ENCODE measurements around the gene EVI2A. TPM values are rescaled to one million over a fixed set of nuclear protein-coding genes. Genes with fewer than 3 reads are reported as not detected.
"Not testable (repeated sequence)": the region's sequence is repeated elsewhere in the genome, so short reads cannot be mapped to it uniquely, and the experiment has no call there.

Gene EVI2A
- total RNA-seq, 1 experiment from 2014 or later: not detected

DNA sequence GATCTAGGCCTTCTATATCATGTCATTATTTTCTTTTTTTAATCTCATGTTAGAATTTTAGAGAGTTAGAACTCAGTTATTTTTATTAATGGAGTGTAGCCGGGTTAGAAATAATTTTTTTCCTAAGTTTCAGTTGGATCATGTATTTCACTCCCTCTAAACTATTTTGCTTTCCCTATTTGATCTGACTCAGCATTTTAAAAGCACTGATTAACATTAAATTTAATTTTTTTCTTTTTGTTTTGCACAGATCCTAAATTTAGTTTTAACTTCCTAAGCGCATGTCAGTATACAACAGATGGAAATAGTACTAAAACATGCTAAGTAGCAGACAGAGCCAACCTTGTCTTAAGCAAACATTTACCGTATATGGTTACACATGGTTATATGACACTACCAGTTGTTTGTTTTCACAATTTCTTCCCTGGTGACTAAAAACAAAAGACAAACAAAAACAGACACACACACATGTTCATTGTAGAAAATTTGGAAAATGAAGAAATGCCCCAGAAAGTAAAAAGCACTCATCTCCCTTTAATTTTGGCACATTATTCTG lies 36.5 kb upstream of the EVI2A start:
- Mint-ChIP-seq H3K9me3 (ENCODE audit: low read depth, unreplicated experiment) (no peaks in the 10 kb centered on the region), H3K36me3 (ENCODE audit: insufficient read depth, unreplicated experiment) (peaks cover 5% of the 10 kb centered on the region), H3K4me1 (ENCODE audit: low read depth, unreplicated experiment) (no peaks in the 10 kb centered on the region), H3K27ac (ENCODE audit: unreplicated experiment) (no peak overlapping the region), H3K4me3 (ENCODE audit: low read depth, unreplicated experiment) (no peak overlapping the region), H3K27me3 (ENCODE audit: unreplicated experiment) (no peaks in the 10 kb centered on the region)
- CTCF ChIA-PET: no interaction called here
- BruUV-seq (replicated peaks): no TSS peak
- no peak for DNase-seq
- TF ChIP-seq, protein P1, sequence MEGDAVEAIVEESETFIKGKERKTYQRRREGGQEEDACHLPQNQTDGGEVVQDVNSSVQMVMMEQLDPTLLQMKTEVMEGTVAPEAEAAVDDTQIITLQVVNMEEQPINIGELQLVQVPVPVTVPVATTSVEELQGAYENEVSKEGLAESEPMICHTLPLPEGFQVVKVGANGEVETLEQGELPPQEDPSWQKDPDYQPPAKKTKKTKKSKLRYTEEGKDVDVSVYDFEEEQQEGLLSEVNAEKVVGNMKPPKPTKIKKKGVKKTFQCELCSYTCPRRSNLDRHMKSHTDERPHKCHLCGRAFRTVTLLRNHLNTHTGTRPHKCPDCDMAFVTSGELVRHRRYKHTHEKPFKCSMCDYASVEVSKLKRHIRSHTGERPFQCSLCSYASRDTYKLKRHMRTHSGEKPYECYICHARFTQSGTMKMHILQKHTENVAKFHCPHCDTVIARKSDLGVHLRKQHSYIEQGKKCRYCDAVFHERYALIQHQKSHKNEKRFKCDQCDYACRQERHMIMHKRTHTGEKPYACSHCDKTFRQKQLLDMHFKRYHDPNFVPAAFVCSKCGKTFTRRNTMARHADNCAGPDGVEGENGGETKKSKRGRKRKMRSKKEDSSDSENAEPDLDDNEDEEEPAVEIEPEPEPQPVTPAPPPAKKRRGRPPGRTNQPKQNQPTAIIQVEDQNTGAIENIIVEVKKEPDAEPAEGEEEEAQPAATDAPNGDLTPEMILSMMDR (IDR thresholded peaks at IDR 0.05; ENCODE audit: unreplicated experiment): no peak
- intact Hi-C loops (cut with micrococcal nuclease; ENCODE audit: unreplicated experiment): no loop called here

DNA sequence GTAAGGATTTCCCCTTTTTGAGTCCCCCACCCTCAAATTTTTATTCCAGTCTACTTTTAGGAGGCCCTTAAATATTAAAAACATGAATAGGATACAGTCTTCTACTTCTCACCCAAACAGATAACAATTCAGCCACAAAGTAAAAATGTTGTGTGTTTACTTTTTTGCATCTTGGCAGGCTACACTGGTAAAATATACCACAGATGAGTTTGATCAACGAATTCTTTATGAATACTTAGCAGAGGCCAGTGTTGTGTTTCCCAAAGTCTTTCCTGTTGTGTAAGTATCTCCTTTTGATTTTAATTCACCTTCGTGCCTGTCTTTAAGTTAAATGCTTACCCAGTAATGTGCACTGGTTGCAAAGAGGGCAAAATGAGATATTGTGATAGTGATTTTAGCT lies 35.7 kb upstream of the EVI2A start:
- CTCF ChIA-PET: no interaction called here

DNA sequence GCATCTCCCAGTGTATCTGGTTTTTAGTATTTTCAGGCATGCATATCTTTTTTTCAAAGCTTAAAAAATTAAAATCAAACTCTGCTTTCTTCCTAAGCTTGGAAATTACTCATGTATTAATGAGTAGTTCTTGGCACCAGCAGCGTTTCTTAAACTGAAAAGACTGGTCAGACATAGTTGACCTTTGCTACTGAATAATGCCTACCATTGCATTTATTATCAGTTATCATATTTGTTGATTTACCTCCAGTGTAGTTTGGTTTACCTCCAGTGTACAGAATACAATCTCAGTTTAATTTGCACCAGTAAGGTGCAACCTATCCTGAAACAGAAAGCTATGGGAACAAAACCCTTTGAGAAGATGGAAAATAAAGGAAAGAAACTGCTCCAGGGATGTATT lies 34.5 kb upstream of the EVI2A start:
- H3K36me3 Mint-ChIP-seq (ENCODE audit: insufficient read depth, unreplicated experiment): peaks cover 13% of the 10 kb centered on the region
- H3K9me3 Mint-ChIP-seq (ENCODE audit: low read depth, unreplicated experiment): no peaks in the 10 kb centered on the region
- BruUV-seq (replicated peaks): no TSS peak
- intact Hi-C loops (cut with micrococcal nuclease; ENCODE audit: unreplicated experiment): no loop called here
- no peaks in the 10 kb centered on the region for H3K4me1 Mint-ChIP-seq (ENCODE audit: low read depth, unreplicated experiment)
- TF ChIP-seq, protein P1 (IDR thresholded peaks at IDR 0.05; ENCODE audit: unreplicated experiment): no peak
- CTCF ChIA-PET: no interaction called here
- no peak for DNase-seq
- no peaks in the 10 kb centered on the region for H3K27me3 Mint-ChIP-seq (ENCODE audit: unreplicated experiment)
- no peak overlapping the region for H3K4me3 Mint-ChIP-seq (ENCODE audit: low read depth, unreplicated experiment)
- H3K27ac Mint-ChIP-seq (ENCODE audit: unreplicated experiment): no peak overlapping the region

More for the DNA sequence above, 35.7 kb upstream of the EVI2A start:
- no peak overlapping the region for H3K27ac Mint-ChIP-seq (ENCODE audit: unreplicated experiment)
- TF ChIP-seq, protein P1 (IDR thresholded peaks at IDR 0.05; ENCODE audit: unreplicated experiment): no peak
- H3K27me3 Mint-ChIP-seq (ENCODE audit: unreplicated experiment): no peaks in the 10 kb centered on the region
- H3K4me3 Mint-ChIP-seq (ENCODE audit: low read depth, unreplicated experiment): no peak overlapping the region
- intact Hi-C loops (cut with micrococcal nuclease; ENCODE audit: unreplicated experiment): no loop called here
- no peak for DNase-seq
- H3K36me3 Mint-ChIP-seq (ENCODE audit: insufficient read depth, unreplicated experiment): peaks cover 5% of the 10 kb centered on the region
- BruUV-seq (replicated peaks): no TSS peak
- H3K4me1 Mint-ChIP-seq (ENCODE audit: low read depth, unreplicated experiment): no peaks in the 10 kb centered on the region
- no peaks in the 10 kb centered on the region for H3K9me3 Mint-ChIP-seq (ENCODE audit: low read depth, unreplicated experiment)

DNA sequence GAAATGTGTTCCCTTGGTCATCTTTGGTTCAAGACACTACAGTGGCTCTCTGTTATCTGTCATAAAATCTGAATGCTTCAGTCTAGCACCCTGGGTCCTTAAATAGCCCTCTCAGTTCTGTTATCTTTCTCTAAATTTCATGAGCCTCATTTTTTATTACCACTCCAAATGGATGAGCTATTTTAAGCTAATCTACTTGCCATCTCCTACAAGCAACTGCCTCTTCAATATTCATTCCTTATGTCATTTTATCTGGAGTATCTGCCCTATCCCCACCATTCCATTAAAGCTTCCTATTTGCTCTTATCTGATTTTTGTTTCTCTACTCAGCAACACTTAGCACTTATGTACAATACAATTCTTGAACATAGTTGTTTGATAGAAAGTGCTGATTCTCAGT lies 28.0 kb upstream of the EVI2A start:
- Mint-ChIP-seq H3K27ac (ENCODE audit: unreplicated experiment) (no peak overlapping the region), H3K4me1 (ENCODE audit: low read depth, unreplicated experiment) (no peaks in the 10 kb centered on the region), H3K36me3 (ENCODE audit: insufficient read depth, unreplicated experiment) (peaks cover 8% of the 10 kb centered on the region), H3K9me3 (ENCODE audit: low read depth, unreplicated experiment) (no peaks in the 10 kb centered on the region), H3K27me3 (ENCODE audit: unreplicated experiment) (no peaks in the 10 kb centered on the region), H3K4me3 (ENCODE audit: low read depth, unreplicated experiment) (no peak overlapping the region)
- no peak for DNase-seq
- BruUV-seq (replicated peaks): no TSS peak
- intact Hi-C loops (cut with micrococcal nuclease; ENCODE audit: unreplicated experiment): no loop called here
- CTCF ChIA-PET: no interaction called here
- TF ChIP-seq, protein P1 (IDR thresholded peaks at IDR 0.05; ENCODE audit: unreplicated experiment): no peak

DNA sequence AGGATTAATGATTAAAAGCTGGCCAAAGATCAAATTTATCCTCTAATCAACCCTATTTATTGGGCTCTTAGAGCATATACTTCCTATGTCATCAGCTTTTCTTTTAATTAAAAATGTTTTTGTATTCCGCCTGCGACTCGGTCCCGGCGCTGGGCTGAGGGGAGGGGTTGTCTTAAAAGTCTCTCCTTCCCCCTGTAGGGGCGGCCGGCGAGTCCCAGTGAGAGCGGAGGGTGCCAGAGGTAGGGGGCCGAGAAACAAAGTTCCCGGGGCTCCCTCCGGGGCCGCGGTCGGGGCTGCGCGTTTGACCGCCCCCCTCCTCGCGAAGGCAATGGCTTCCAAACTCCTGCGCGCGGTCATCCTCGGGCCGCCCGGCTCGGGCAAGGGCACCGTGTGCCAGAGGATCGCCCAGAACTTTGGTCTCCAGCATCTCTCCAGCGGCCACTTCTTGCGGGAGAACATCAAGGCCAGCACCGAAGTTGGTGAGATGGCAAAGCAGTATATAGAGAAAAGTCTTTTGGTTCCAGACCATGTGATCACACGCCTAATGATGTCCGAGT lies 23.8 kb upstream of the EVI2A start:
- H3K9me3 Mint-ChIP-seq (ENCODE audit: low read depth, unreplicated experiment); CTCF ChIA-PET; H3K36me3 Mint-ChIP-seq (ENCODE audit: insufficient read depth, unreplicated experiment); H3K27me3 Mint-ChIP-seq (ENCODE audit: unreplicated experiment); H3K27ac Mint-ChIP-seq (ENCODE audit: unreplicated experiment); DNase-seq; H3K4me1 Mint-ChIP-seq (ENCODE audit: low read depth, unreplicated experiment); H3K4me3 Mint-ChIP-seq (ENCODE audit: low read depth, unreplicated experiment); BruUV-seq (replicated peaks); intact Hi-C loops (cut with micrococcal nuclease; ENCODE audit: unreplicated experiment): not testable (repeated sequence)

Measured in Calu3 (cell line).